ENCODE results near the gene MAST3. TPM values are rescaled to one million over a fixed set of nuclear protein-coding genes. Genes with fewer than 3 reads are reported as not detected.

The MAST3 gene
- total and polyA plus RNA-seq, 2 of the 8 experiments (the other 6 are each of a cell fraction or from before 2014, with no cell fraction given), result 3.4 to 9.0 TPM

GRCh38 chr19:18101268-18101667 lies 3.7 kb downstream of the MAST3 start:
- Histone ChIP-seq H3K23ac (ENCODE audit: insufficient read length) (no peak overlapping the region), H3K9me3 (ENCODE audit: insufficient read depth in 2 of 2, low read depth in 1 of 2, low read length in 1 of 2) (no peaks in the 10 kb centered on the region), H2BK20ac (ENCODE audit: low read length) (no peak overlapping the region), H3K4me3 (ENCODE audit: extremely low read depth in 1 of 4, insufficient read depth in 2 of 4, low read depth in 3 of 4, low read length in 4 of 4) (peak overlapping the region in 1 of 4 experiments; percentile 27; a peak in 2 of 8 replicates), H4K20me1 (replicated peaks in 1 of 2; ENCODE audit: control insufficient read depth in 1 of 2, insufficient read depth in 2 of 2, low read length in 2 of 2) (no peaks in the 10 kb centered on the region), H3K18ac (ENCODE audit: extremely low read depth, low read length) (no peak overlapping the region), H2BK120ac (replicated peaks; ENCODE audit: low read depth, low read length) (no peak overlapping the region), H3K23me2 (ENCODE audit: low read depth, low read length) (peaks cover 9% of the 10 kb centered on the region; the same call in 1 of the 2 replicates), H3K9ac (replicated peaks in 1 of 4; ENCODE audit: extremely low read depth in 1 of 4, low read depth in 3 of 4, low read length in 3 of 4) (no peak overlapping the region), H2BK12ac (ENCODE audit: low read depth, low read length) (no peak overlapping the region), H3K27me3 (replicated peaks in 1 of 4; ENCODE audit: control insufficient read depth in 3 of 4, extremely low read depth in 1 of 4, insufficient read depth in 3 of 4, low read length in 3 of 4) (peaks cover 0 to 8% (median 5%) of the 10 kb centered on the region in 4 experiments; a peak in 4 of 7 replicates), H3K36me3 (ENCODE audit: control insufficient read depth in 2 of 4, insufficient read depth in 4 of 4, low read length in 3 of 4) (no peaks in the 10 kb centered on the region), H2BK15ac (ENCODE audit: low read length) (peak overlapping the region; percentile 67; the same call in 1 of the 2 replicates), H3K4me1 (replicated peaks in 1 of 4; ENCODE audit: control insufficient read depth in 3 of 4, insufficient read depth in 4 of 4, low read length in 3 of 4) (peaks cover 3 to 18% (median 11%) of the 10 kb centered on the region in 4 experiments; a peak in 6 of 7 replicates), H3K79me1 (ENCODE audit: low read depth, low read length) (no peaks in the 10 kb centered on the region), H4K8ac (ENCODE audit: extremely low read depth, insufficient read depth, low read length) (no peak overlapping the region), H4K91ac (replicated peaks; ENCODE audit: insufficient read length, low read length) (no peak overlapping the region), H3K27ac (ENCODE audit: low read depth, low read length) (no peak overlapping the region), H4K5ac (ENCODE audit: insufficient read length, low read depth, low read length) (no peak overlapping the region), H3K79me2 (ENCODE audit: control insufficient read depth in 1 of 2, insufficient read depth in 2 of 2, low read length in 2 of 2) (no peaks in the 10 kb centered on the region), H3K56ac (replicated peaks; ENCODE audit: insufficient read length, low read depth, low read length) (no peak overlapping the region), H3K4me2 (ENCODE audit: insufficient read depth in 1 of 2, low read depth in 2 of 2, low read length in 2 of 2) (peak overlapping the region; percentile 34 to 43; a peak in 2 of 4 replicates), H3K4ac (replicated peaks; ENCODE audit: insufficient read length, low read depth, low read length) (no peak overlapping the region), H2BK5ac (ENCODE audit: low read depth, low read length) (no peak overlapping the region), H2AK5ac (ENCODE audit: low read depth, low read length) (no peak overlapping the region), H3K14ac (ENCODE audit: insufficient read length) (no peak overlapping the region), H2AFZ (ENCODE audit: low read length) (no peak overlapping the region)
- 70% methylated on average over 2 of the region's 3 CpGs; no CpG with 5 or more reads in 1 of the 2 experiments for WGBS, 2 experiments (ENCODE audit: extremely low coverage in 1 of 2, insufficient coverage in 1 of 2, insufficient read length in 1 of 2, insufficient replicate concordance in 2 of 2, low coverage in 1 of 2, low lambda C conversion rate in 2 of 2, missing lambda C conversion rate in 1 of 2)
- DNase-seq (ENCODE audit: low read depth in 1 of 2, low spot score in 2 of 2) (no peak), FAIRE-seq (no peak)
- POLR2A ChIA-PET (ENCODE audit: partially characterized antibody), result interaction anchor here (1.3 to 1.7 kb wide), 2 partner anchors 9 to 180 kb away, joined by 4 to 6 read pairs; partner anchors contain the start of gene JUND
- CTCF ChIA-PET (ENCODE audit: partially characterized antibody), result interaction anchor here (0.6 to 2.2 kb wide), 4 partner anchors 12 to 60 kb away, joined by 3 to 6 read pairs (median 4); partner anchors contain the start of gene PIK3R2
- TF ChIP-seq EZH2 (IDR thresholded peaks at IDR 0.05; ENCODE audit: low read depth, low read length, severe bottlenecking) (no peak), YY1 (IDR thresholded peaks at IDR 0.05; ENCODE audit: low read depth, low read length) (no peak), KDM1A (IDR thresholded peaks at IDR 0.05; ENCODE audit: borderline replicate concordance, low read length) (no peak), RFX5 (IDR thresholded peaks at IDR 0.05; ENCODE audit: borderline replicate concordance, low read depth, low read length) (no peak), KDM5A (IDR thresholded peaks at IDR 0.05; ENCODE audit: low read length) (no peak), TBP (IDR thresholded peaks at IDR 0.05; ENCODE audit: low read depth, low read length) (no peak), GTF2F1 (IDR thresholded peaks at IDR 0.05; ENCODE audit: borderline replicate concordance, low read depth, low read length) (no peak), CHD1 (IDR thresholded peaks at IDR 0.05; ENCODE audit: low read depth, low read length) (no peak), NRF1 (IDR thresholded peaks at IDR 0.05; ENCODE audit: low read depth, low read length) (no peak), CTBP2 (IDR thresholded peaks at IDR 0.05; ENCODE audit: borderline replicate concordance, insufficient read depth, insufficient read length, low read length) (no peak), CREB1 (IDR thresholded peaks at IDR 0.05) (no peak), SIRT6 (IDR thresholded peaks at IDR 0.05; ENCODE audit: low read length) (no peak), SP1 (IDR thresholded peaks at IDR 0.05; ENCODE audit: low read depth, low read length) (no peak)
- TF ChIP-seq, protein P1, sequence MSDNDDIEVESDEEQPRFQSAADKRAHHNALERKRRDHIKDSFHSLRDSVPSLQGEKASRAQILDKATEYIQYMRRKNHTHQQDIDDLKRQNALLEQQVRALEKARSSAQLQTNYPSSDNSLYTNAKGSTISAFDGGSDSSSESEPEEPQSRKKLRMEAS (IDR thresholded peaks at IDR 0.05), result no peak

Data from H1 (cell line).